Ishikawa (cell line): Measurements from ENCODE around the gene EPC2.

Source experiments
- CEBPB ChIP-seq: IDR thresholded peaks from 2 replicates; pipeline ENCODE4 v1.6.1; 2012
- CREB1 ChIP-seq: IDR thresholded peaks from 2 replicates; pipeline ENCODE4 v1.6.1; 2012; ENCODE audit warnings: low read depth
- EGR1 ChIP-seq: IDR thresholded peaks from 2 replicates; pipeline ENCODE4 v1.6.1; 2012
- EP300 ChIP-seq: IDR thresholded peaks from 2 replicates; pipeline ENCODE4 v1.6.1; 2012; ENCODE audit warnings: borderline replicate concordance
- FOXM1 ChIP-seq: IDR thresholded peaks from 2 replicates; pipeline ENCODE4 v1.6.1; 2012; ENCODE audit warnings: low read depth, borderline replicate concordance
- MAX ChIP-seq: IDR thresholded peaks from 2 replicates; pipeline ENCODE4 v1.6.1; 2012
- NFIC ChIP-seq: IDR thresholded peaks from 2 replicates; pipeline ENCODE4 v1.6.1; 2012
- RAD21 ChIP-seq: IDR thresholded peaks from 2 replicates; pipeline ENCODE4 v1.6.1; 2012; ENCODE audit warnings: low read depth
- REST ChIP-seq: IDR thresholded peaks from 2 replicates; pipeline ENCODE4 v1.6.1; 2012; ENCODE audit warnings: low read depth, mild to moderate bottlenecking
- TAF1 ChIP-seq: IDR thresholded peaks from 2 replicates; pipeline ENCODE4 v1.6.1; 2012; ENCODE audit warnings: low read depth, mild to moderate bottlenecking
- TCF12 ChIP-seq: IDR thresholded peaks from 2 replicates; pipeline ENCODE4 v1.6.1; 2012; ENCODE audit warnings: low read depth
- TEAD4 ChIP-seq: IDR thresholded peaks from 2 replicates; pipeline ENCODE4 v1.6.1; 2012
- USF1 ChIP-seq: IDR thresholded peaks from 2 replicates; pipeline ENCODE4 v1.6.1; 2012
- YY1 ChIP-seq: IDR thresholded peaks from 2 replicates; pipeline ENCODE4 v1.6.1; 2012; ENCODE audit warnings: low read depth
- ZBTB7A ChIP-seq: IDR thresholded peaks from 2 replicates; pipeline ENCODE4 v1.6.1; 2012; ENCODE audit warnings: low read depth

Gene EPC2

GRCh38 chr2:148687543-148687942 lies 43.0 kb downstream of the EPC2 start:
- TF ChIP-seq CEBPB (no peak), ZBTB7A (no peak), CREB1 (no peak), NFIC (no peak), EGR1 (no peak), FOXM1 (no peak), YY1 (no peak), TEAD4 (no peak), REST (no peak), TAF1 (no peak), MAX (no peak), USF1 (no peak)

GRCh38 chr2:148696985-148697384 lies 52.4 kb downstream of the EPC2 start:
- TF ChIP-seq CREB1 (no peak), ZBTB7A (no peak), USF1 (no peak), FOXM1 (no peak), TEAD4 (no peak), NFIC (no peak)

- no peak for TF ChIP-seq RAD21
- TF ChIP-seq REST: no peak
- TF ChIP-seq TEAD4: no peak
Observed at GRCh38 chr2:148699830-148700229, 55.3 kb downstream of the EPC2 start.

GRCh38 chr2:148701039-148701438 lies 56.5 kb downstream of the EPC2 start:
- TF ChIP-seq RAD21 (no peak), YY1 (no peak), TCF12 (no peak), TEAD4 (no peak)

GRCh38 chr2:148701877-148702276 lies 57.3 kb downstream of the EPC2 start:
- TF ChIP-seq TCF12: no peak
- no peak for TF ChIP-seq NFIC
- TF ChIP-seq USF1: no peak
- no peak for TF ChIP-seq FOXM1
- TF ChIP-seq TAF1: no peak
- TF ChIP-seq EGR1: no peak
- TF ChIP-seq TEAD4: no peak
- no peak for TF ChIP-seq ZBTB7A
- no peak for TF ChIP-seq EP300
- TF ChIP-seq CEBPB: no peak
- no peak for TF ChIP-seq RAD21
- TF ChIP-seq MAX: no peak

- TF ChIP-seq USF1 (no peak), ZBTB7A (no peak), MAX (no peak), EGR1 (no peak), FOXM1 (no peak), CEBPB (no peak), EP300 (no peak), TEAD4 (no peak), CREB1 (no peak), TCF12 (no peak), YY1 (no peak), RAD21 (no peak), REST (no peak), TAF1 (no peak)
Observed at GRCh38 chr2:148702475-148702874, 57.9 kb downstream of the EPC2 start.
